ENCODE measurements around the gene FAM8A1.

FAM8A1 gene

DNA sequence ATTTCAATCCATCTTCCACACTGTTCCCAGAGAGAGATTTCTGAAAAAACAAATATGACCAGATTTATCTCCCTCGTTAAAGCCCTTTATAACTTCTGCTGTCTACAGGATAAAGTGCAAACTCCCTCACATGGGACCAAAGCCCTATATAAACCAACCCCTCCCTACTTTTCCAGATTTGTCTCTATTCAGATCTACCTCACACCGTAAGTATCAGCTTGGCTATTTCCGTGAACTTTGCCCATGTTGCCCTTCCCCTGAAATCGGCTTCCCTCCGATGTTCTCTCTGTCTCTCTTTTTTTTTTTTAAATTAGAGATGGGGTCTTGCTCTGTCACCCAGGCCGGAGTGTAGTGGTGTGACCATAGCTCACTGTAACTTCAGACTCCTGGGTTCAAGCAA lies 12.1 kb upstream of the FAM8A1 start:
- Histone ChIP-seq H3F3A (ENCODE audit: insufficient read depth) (0 out of 2 replicates have a peak, but pooled peaks cover 3% of the 10 kb centered on the region), H3K36me3 (ENCODE audit: low read length) (no peaks in the 10 kb centered on the region), H3K27ac (ENCODE audit: low read depth, low read length) (no peak overlapping the region), H3K9ac (ENCODE audit: low read length) (no peak overlapping the region), H3K4me3 (ENCODE audit: insufficient read depth, low read length, poor library complexity, severe bottlenecking) (no peak overlapping the region), H3K9me2 (replicated peaks; ENCODE audit: insufficient read depth, low read length) (no peaks in the 10 kb centered on the region), H3K79me2 (ENCODE audit: insufficient read depth, low read length) (no peaks in the 10 kb centered on the region), H3K9me3 (ENCODE audit: insufficient read depth, low read length) (no peaks in the 10 kb centered on the region), H3K4me2 (ENCODE audit: low read depth, low read length, poor library complexity, severe bottlenecking) (no peak overlapping the region), H3K27me3 (ENCODE audit: low read length) (no peaks in the 10 kb centered on the region), H4K20me1 (ENCODE audit: low read depth, low read length) (no peaks in the 10 kb centered on the region), H2AFZ (ENCODE audit: low read depth, low read length, severe bottlenecking) (no peak overlapping the region)
- TF ChIP-seq EZH2phosphoT487 (conservative IDR thresholded peaks at IDR 0.05; ENCODE audit: low read length), result no peak
- TF ChIP-seq, protein P1, sequence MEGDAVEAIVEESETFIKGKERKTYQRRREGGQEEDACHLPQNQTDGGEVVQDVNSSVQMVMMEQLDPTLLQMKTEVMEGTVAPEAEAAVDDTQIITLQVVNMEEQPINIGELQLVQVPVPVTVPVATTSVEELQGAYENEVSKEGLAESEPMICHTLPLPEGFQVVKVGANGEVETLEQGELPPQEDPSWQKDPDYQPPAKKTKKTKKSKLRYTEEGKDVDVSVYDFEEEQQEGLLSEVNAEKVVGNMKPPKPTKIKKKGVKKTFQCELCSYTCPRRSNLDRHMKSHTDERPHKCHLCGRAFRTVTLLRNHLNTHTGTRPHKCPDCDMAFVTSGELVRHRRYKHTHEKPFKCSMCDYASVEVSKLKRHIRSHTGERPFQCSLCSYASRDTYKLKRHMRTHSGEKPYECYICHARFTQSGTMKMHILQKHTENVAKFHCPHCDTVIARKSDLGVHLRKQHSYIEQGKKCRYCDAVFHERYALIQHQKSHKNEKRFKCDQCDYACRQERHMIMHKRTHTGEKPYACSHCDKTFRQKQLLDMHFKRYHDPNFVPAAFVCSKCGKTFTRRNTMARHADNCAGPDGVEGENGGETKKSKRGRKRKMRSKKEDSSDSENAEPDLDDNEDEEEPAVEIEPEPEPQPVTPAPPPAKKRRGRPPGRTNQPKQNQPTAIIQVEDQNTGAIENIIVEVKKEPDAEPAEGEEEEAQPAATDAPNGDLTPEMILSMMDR (IDR thresholded peaks at IDR 0.05; ENCODE audit: insufficient read depth, low read length, poor library complexity, severe bottlenecking), result no peak

DNA sequence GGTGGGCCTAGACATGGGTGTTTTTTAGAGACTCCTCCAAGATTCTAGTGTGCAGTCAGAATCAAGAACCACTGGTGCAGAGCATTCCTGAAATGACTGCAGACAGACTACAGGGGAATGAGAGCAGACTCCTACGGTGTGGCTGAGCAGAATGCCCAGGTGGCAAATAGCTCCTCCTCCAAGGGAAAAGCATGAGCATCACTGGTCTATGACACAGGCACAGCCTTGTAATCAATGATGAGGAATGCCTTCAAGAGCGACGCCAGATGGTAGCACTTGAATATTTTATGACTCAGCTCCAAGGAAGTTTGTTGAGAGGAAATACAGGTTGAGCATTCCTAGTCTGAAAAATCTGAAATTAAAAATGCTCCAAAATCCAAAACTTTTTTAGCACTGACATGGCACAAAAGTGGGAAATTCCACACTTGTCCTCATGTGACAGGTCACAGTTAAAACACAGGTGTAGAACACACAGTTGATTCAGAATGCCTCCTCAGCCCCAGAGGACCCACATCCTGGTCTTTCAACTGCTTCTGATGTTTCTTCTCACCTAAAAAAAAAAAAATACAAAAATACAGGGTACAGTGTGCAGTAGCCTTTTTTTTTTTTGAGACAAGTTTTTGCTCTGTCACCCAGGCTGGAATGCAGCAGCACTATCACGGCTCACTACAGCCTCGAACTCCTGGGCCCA lies 10.6 kb upstream of the FAM8A1 start:
- Histone ChIP-seq H3K9ac (ENCODE audit: low read length) (no peak overlapping the region), H3K79me2 (ENCODE audit: insufficient read depth, low read length) (no peaks in the 10 kb centered on the region), H4K20me1 (ENCODE audit: low read depth, low read length) (no peaks in the 10 kb centered on the region), H2AFZ (ENCODE audit: low read depth, low read length, severe bottlenecking) (no peak overlapping the region), H3K27ac (ENCODE audit: low read depth, low read length) (no peak overlapping the region), H3K9me3 (ENCODE audit: insufficient read depth, low read length) (no peaks in the 10 kb centered on the region), H3K36me3 (ENCODE audit: low read length) (no peaks in the 10 kb centered on the region), H3K27me3 (ENCODE audit: low read length) (no peaks in the 10 kb centered on the region), H3K9me2 (replicated peaks; ENCODE audit: insufficient read depth, low read length) (no peaks in the 10 kb centered on the region), H3K4me3 (ENCODE audit: insufficient read depth, low read length, poor library complexity, severe bottlenecking) (no peak overlapping the region), H3F3A (ENCODE audit: insufficient read depth) (0 out of 2 replicates have a peak, but pooled peaks cover 2% of the 10 kb centered on the region), H3K4me2 (ENCODE audit: low read depth, low read length, poor library complexity, severe bottlenecking) (no peak overlapping the region)
- no peak for TF ChIP-seq EZH2phosphoT487 (conservative IDR thresholded peaks at IDR 0.05; ENCODE audit: low read length)
- TF ChIP-seq, protein P1 (IDR thresholded peaks at IDR 0.05; ENCODE audit: insufficient read depth, low read length, poor library complexity, severe bottlenecking), result no peak

DNA sequence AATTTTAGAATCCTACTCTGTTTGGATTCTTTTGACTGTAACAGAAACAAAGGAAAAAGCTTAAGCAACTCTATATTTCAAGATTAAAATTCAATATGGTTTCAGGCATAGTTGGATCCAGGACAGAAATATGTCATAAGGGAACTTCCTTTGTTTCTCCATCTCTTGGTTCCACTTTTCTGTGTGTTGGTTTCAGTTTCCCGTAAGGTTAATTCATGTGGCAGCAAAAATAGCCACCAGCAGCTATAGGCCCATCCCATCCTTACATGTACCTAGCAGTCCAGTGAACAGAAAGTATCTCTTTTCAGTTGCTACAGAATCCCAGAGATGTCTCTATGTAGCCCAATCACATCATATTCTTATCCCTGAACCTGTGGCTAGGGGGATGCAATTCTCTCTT lies 8.8 kb upstream of the FAM8A1 start:
- no peaks in the 10 kb centered on the region for H3K27me3 ChIP-seq (ENCODE audit: low read length)
- no peaks in the 10 kb centered on the region for H3K36me3 ChIP-seq (ENCODE audit: low read length)
- H4K20me1 ChIP-seq (ENCODE audit: low read depth, low read length), result no peaks in the 10 kb centered on the region
- no peaks in the 10 kb centered on the region for H3K79me2 ChIP-seq (ENCODE audit: insufficient read depth, low read length)
- H3K9me3 ChIP-seq (ENCODE audit: insufficient read depth, low read length), result no peaks in the 10 kb centered on the region
- H3K4me3 ChIP-seq (ENCODE audit: insufficient read depth, low read length, poor library complexity, severe bottlenecking), result no peak overlapping the region
- H2AFZ ChIP-seq (ENCODE audit: low read depth, low read length, severe bottlenecking), result no peak overlapping the region
- H3F3A ChIP-seq (ENCODE audit: insufficient read depth), result no peaks in the 10 kb centered on the region
- no peak overlapping the region for H3K9ac ChIP-seq (ENCODE audit: low read length)
- H3K4me2 ChIP-seq (ENCODE audit: low read depth, low read length, poor library complexity, severe bottlenecking), result no peak overlapping the region
- no peak overlapping the region for H3K27ac ChIP-seq (ENCODE audit: low read depth, low read length)
- H3K9me2 ChIP-seq (replicated peaks; ENCODE audit: insufficient read depth, low read length), result no peaks in the 10 kb centered on the region
- no peak for TF ChIP-seq EZH2phosphoT487 (conservative IDR thresholded peaks at IDR 0.05; ENCODE audit: low read length)
- TF ChIP-seq, protein P1 (IDR thresholded peaks at IDR 0.05; ENCODE audit: insufficient read depth, low read length, poor library complexity, severe bottlenecking), result no peak
